H9 (cell line): Measurements from ENCODE around the gene ZMYM3. TPM values are rescaled to one million over a fixed set of nuclear protein-coding genes. Genes with fewer than 3 reads are reported as not detected.

ENCODE experiments used
- DNase-seq: peaks from one replicate; pipeline ENCODE4 v3.0.0-alpha.2; 2017
- H2AFZ ChIP-seq: one replicate; pipeline ENCODE4 v1.6.1; 2013; ENCODE audit warnings: mild to moderate bottlenecking, low read length, control low read depth, moderate library complexity
- H2AK5ac ChIP-seq: 2 replicates; pipeline ENCODE4 v1.6.1; 2013; ENCODE audit warnings: low read length, control low read depth, mixed read lengths; ENCODE audit not compliant: insufficient read length
- H2BK120ac ChIP-seq: one replicate; pipeline ENCODE4 v1.6.1; 2013; ENCODE audit warnings: low read depth, mild to moderate bottlenecking, low read length, control low read depth, inconsistent platforms; ENCODE audit not compliant: poor library complexity, severe bottlenecking
- H2BK12ac ChIP-seq: 2 replicates; pipeline ENCODE4 v1.6.1; 2013; ENCODE audit warnings: low read length, control low read depth, mixed read lengths, low read depth; ENCODE audit not compliant: insufficient read length
- H2BK15ac ChIP-seq: 2 replicates; pipeline ENCODE4 v1.6.1; 2013; ENCODE audit warnings: low read depth, low read length, control low read depth
- H2BK20ac ChIP-seq: one replicate; pipeline ENCODE4 v1.6.1; 2013; ENCODE audit warnings: low read depth, mild to moderate bottlenecking, low read length, control low read depth, inconsistent platforms; ENCODE audit not compliant: poor library complexity, severe bottlenecking
- H2BK5ac ChIP-seq: 2 replicates; pipeline ENCODE4 v1.6.1; 2013; ENCODE audit warnings: low read length, control low read depth, mixed read lengths; ENCODE audit not compliant: insufficient read length
- H3K14ac ChIP-seq: 2 replicates; pipeline ENCODE4 v1.6.1; 2013; ENCODE audit warnings: low read length, control low read depth; ENCODE audit not compliant: insufficient read depth
- H3K18ac ChIP-seq: 2 replicates; pipeline ENCODE4 v1.6.1; 2013; ENCODE audit warnings: low read depth, mild to moderate bottlenecking, mixed read lengths, low read length, control low read depth; ENCODE audit not compliant: insufficient read length
- H3K23ac ChIP-seq: 2 replicates; pipeline ENCODE4 v1.6.1; 2013; ENCODE audit warnings: low read length, control low read depth, mixed read lengths, low read depth; ENCODE audit not compliant: insufficient read length
- H3K23me2 ChIP-seq: 2 replicates; pipeline ENCODE4 v1.6.1; 2013; ENCODE audit warnings: low read depth, mild to moderate bottlenecking, mixed read lengths, low read length, control low read depth; ENCODE audit not compliant: insufficient read length, poor library complexity, severe bottlenecking
- H3K27ac ChIP-seq: 2 replicates; pipeline ENCODE4 v1.5.1; 2013; ENCODE audit warnings: low read length, control low read depth, mixed read lengths, low read depth; ENCODE audit not compliant: insufficient read length
- H3K27me3 ChIP-seq: 2 replicates; pipeline ENCODE4 v1.6.1; 2013; ENCODE audit warnings: low read length, control low read depth, inconsistent platforms; ENCODE audit not compliant: insufficient read depth
- H3K4ac ChIP-seq: 2 replicates; pipeline ENCODE4 v1.6.1; 2013; ENCODE audit warnings: low read depth, mild to moderate bottlenecking, control low read depth, inconsistent platforms, low read length, moderate library complexity
- H3K4me1 ChIP-seq: 2 replicates; pipeline ENCODE4 v1.6.1; 2013; ENCODE audit warnings: low read length, control low read depth, inconsistent platforms; ENCODE audit not compliant: insufficient read depth
- H3K4me2 ChIP-seq: 2 replicates; pipeline ENCODE4 v1.6.1; 2013; ENCODE audit warnings: low read length, control low read depth, mixed read lengths; ENCODE audit not compliant: insufficient read length, insufficient read depth
- H3K56ac ChIP-seq: 2 replicates; pipeline ENCODE4 v1.6.1; 2013; ENCODE audit warnings: low read depth, mild to moderate bottlenecking, mixed read lengths, low read length, control low read depth; ENCODE audit not compliant: insufficient read length
- H3K79me1 ChIP-seq: 2 replicates; pipeline ENCODE4 v1.6.1; 2013; ENCODE audit warnings: low read depth, mild to moderate bottlenecking, moderate library complexity, low read length, control low read depth, inconsistent platforms; ENCODE audit not compliant: insufficient read depth, poor library complexity, severe bottlenecking
- H3K79me2 ChIP-seq: 2 replicates; pipeline ENCODE4 v1.6.1; 2013; ENCODE audit warnings: low read length, control low read depth, inconsistent platforms; ENCODE audit not compliant: insufficient read depth
- H3K9ac ChIP-seq: 2 replicates; pipeline ENCODE4 v1.6.1; 2013; ENCODE audit warnings: low read length, control low read depth, mixed read lengths; ENCODE audit not compliant: insufficient read length; ENCODE audit errors: extremely low read depth
- H3K9me3 ChIP-seq: one replicate; pipeline ENCODE4 v1.6.1; 2013; ENCODE audit warnings: low read depth, low read length, inconsistent platforms; ENCODE audit not compliant: control insufficient read depth
- H3T11ph ChIP-seq: one replicate; pipeline ENCODE4 v1.6.1; 2013; ENCODE audit warnings: mild to moderate bottlenecking, low read length, control low read depth, inconsistent platforms
- H4K20me1 ChIP-seq: one replicate; pipeline ENCODE4 v1.6.1; 2013; ENCODE audit not compliant: control insufficient read depth, insufficient read length, insufficient read depth
- H4K5ac ChIP-seq: 2 replicates; pipeline ENCODE4 v1.6.1; 2013; ENCODE audit warnings: low read depth, mild to moderate bottlenecking, mixed read lengths, low read length, control low read depth; ENCODE audit not compliant: insufficient read length
- H4K8ac ChIP-seq: replicated peaks from 2 replicates; pipeline ENCODE4 v1.6.1; 2013; ENCODE audit warnings: low read length, control low read depth, mixed read lengths, low read depth; ENCODE audit not compliant: insufficient read length
- H4K91ac ChIP-seq: 2 replicates; pipeline ENCODE4 v1.6.1; 2013; ENCODE audit warnings: low read depth, mild to moderate bottlenecking, moderate library complexity, mixed read lengths, low read length, control low read depth; ENCODE audit not compliant: insufficient read length
- H3K27ac Mint-ChIP-seq, 3 experiments: 2 replicates in 2 of 3; 3 replicates in 1 of 3; pipeline ENCODE4 v1.8.0; 2020 to 2021; ENCODE audit warnings: mixed read lengths in 3 of 3, mild to moderate bottlenecking in 1 of 3, moderate library complexity in 1 of 3
- H3K27me3 Mint-ChIP-seq: 2 replicates; pipeline ENCODE4 v1.8.0; 2021; ENCODE audit warnings: low read depth, mild to moderate bottlenecking, moderate library complexity, mixed read lengths
- H3K36me3 Mint-ChIP-seq, 3 experiments: 2 replicates in 2 of 3; 3 replicates in 1 of 3; pipeline ENCODE4 v1.8.0; 2020 to 2021; ENCODE audit warnings: low read depth in 3 of 3, mixed read lengths in 3 of 3; ENCODE audit not compliant: insufficient read depth in 1 of 3
- H3K4me1 Mint-ChIP-seq, 2 experiments: 2 replicates each; pipeline ENCODE4 v1.8.0; 2020; ENCODE audit warnings: mixed read lengths in 2 of 2
- H3K4me3 Mint-ChIP-seq, 2 experiments: 2 replicates in 1 of 2; 3 replicates in 1 of 2; pipeline ENCODE4 v1.8.0; 2020 to 2021; ENCODE audit warnings: mild to moderate bottlenecking in 2 of 2, mixed read lengths in 2 of 2, moderate library complexity in 1 of 2
- H3K9me3 Mint-ChIP-seq, 2 experiments: 2 replicates in 1 of 2; 3 replicates in 1 of 2; pipeline ENCODE4 v1.8.0; 2020; ENCODE audit warnings: mild to moderate bottlenecking in 2 of 2, mixed read lengths in 2 of 2, moderate library complexity in 1 of 2
- WGBS: extraction: QIAGEN DNeasy Blood & Tissue Kit; methylation state at CpG from one replicate; pipeline ENCODE4 v1.1.7; 2013; ENCODE audit warnings: missing lambda C conversion rate, low lambda C conversion rate, mixed read lengths; ENCODE audit not compliant: insufficient read length; ENCODE audit errors: extremely low coverage; 5-methylcytosine and 5-hydroxymethylcytosine counted together
- total RNA-seq: library from RNA; stranded (reverse); gene quantifications from 2 replicates; pipeline ENCODE4 v1.2.1, GENCODE V29; 2021
- TF ChIP-seq, protein P1 (sequence below): fragments of 200-600 bp; sonication (generic); conservative IDR thresholded peaks from 3 replicates; pipeline ENCODE4 v1.8.0; 2021; ENCODE audit warnings: antibody characterized with exemption, mild to moderate bottlenecking

ZMYM3 gene
- total RNA-seq, 1 experiment from 2014 or later = 86.5 TPM

DNA sequence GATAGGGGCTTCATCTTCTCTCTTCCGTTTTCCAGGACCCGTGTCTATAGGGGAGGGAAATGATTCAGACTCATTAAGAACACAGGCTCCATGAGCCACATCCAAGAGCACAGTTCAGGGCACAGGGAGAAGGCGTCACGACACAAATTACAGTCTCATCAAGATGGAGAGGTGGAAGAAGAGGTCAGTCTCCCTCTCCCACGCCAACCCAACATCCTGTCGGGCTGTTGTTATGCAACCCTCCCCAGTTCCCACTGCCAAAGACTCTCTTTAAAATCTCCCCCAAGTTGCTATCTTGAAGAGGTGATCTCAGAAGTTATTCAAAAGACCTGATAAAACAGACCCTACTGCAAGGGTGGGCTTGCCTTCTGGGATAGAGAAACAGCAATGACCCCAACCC, 12.6 kb downstream of the ZMYM3 start:
- DNase-seq = no peak
- Histone ChIP-seq H3K23me2 (no peaks in the 10 kb centered on the region), H3K14ac (no peak overlapping the region), H3K27ac (no peak overlapping the region), H2BK20ac (no peak overlapping the region), H3K4me2 (no peak overlapping the region), H4K5ac (no peak overlapping the region), H2BK5ac (no peak overlapping the region), H3K27me3 (no peaks in the 10 kb centered on the region), H3K4me1 (no peaks in the 10 kb centered on the region), H2AFZ (no peak overlapping the region), H3K9me3 (peaks cover 44% of the 10 kb centered on the region), H3K56ac (no peak overlapping the region), H3K79me1 (no peaks in the 10 kb centered on the region), H2BK12ac (no peak overlapping the region), H2AK5ac (no peak overlapping the region), H4K8ac (no peak overlapping the region), H3T11ph (no peak overlapping the region), H3K4ac (no peak overlapping the region), H4K20me1 (no peaks in the 10 kb centered on the region), H2BK15ac (no peak overlapping the region), H3K9ac (no peak overlapping the region), H4K91ac (no peak overlapping the region), H3K23ac (no peak overlapping the region), H2BK120ac (no peak overlapping the region), H3K18ac (no peak overlapping the region), H3K79me2 (no peaks in the 10 kb centered on the region)
- H3K36me3 Mint-ChIP-seq = peaks cover 54 to 71% (median 70%) of the 10 kb centered on the region in 3 experiments
- TF ChIP-seq, protein P1, sequence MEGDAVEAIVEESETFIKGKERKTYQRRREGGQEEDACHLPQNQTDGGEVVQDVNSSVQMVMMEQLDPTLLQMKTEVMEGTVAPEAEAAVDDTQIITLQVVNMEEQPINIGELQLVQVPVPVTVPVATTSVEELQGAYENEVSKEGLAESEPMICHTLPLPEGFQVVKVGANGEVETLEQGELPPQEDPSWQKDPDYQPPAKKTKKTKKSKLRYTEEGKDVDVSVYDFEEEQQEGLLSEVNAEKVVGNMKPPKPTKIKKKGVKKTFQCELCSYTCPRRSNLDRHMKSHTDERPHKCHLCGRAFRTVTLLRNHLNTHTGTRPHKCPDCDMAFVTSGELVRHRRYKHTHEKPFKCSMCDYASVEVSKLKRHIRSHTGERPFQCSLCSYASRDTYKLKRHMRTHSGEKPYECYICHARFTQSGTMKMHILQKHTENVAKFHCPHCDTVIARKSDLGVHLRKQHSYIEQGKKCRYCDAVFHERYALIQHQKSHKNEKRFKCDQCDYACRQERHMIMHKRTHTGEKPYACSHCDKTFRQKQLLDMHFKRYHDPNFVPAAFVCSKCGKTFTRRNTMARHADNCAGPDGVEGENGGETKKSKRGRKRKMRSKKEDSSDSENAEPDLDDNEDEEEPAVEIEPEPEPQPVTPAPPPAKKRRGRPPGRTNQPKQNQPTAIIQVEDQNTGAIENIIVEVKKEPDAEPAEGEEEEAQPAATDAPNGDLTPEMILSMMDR = no peak
- peaks cover 76 to 89% of the 10 kb centered on the region in 2 experiments for H3K9me3 Mint-ChIP-seq
- no peaks in the 10 kb centered on the region for H3K4me1 Mint-ChIP-seq
- H3K27ac Mint-ChIP-seq = no peak overlapping the region
- H3K27me3 Mint-ChIP-seq = no peaks in the 10 kb centered on the region
- H3K4me3 Mint-ChIP-seq = no peak overlapping the region
- no CpG with 5 or more reads among the region's 6 CpGs for WGBS
